ENCODE measurements around the gene FAM25G.
"Not testable (repeated sequence)": the region's sequence is repeated elsewhere in the genome, so short reads cannot be mapped to it uniquely, and the experiment has no call there.

Gene FAM25G

GRCh38 chr10:47491600-47491999 is at the start of gene FAM25G:
Gene FAM25G, minus strand, starts transcription at chr10:47491700. Its CDS starts 26 bp downstream, at chr10:47491674.
- DNase-seq (ENCODE audit: low read depth): not testable (repeated sequence)

- not testable (repeated sequence) for DNase-seq (ENCODE audit: low read depth)
These were observed 44.9 kb upstream of the FAM25G start for GRCh38 chr10:47536430-47536829.

- DNase-seq (ENCODE audit: low read depth): not testable (repeated sequence)
These were observed 32.0 kb upstream of the FAM25G start, which contains the start of gene AGAP9 for GRCh38 chr10:47523475-47523874. Gene AGAP9, minus strand, starts transcription at chr10:47523638. Its CDS starts 112 bp downstream, at chr10:47523526.

GRCh38 chr10:47502313-47502712 is 10.8 kb upstream of the FAM25G start:
- DNase-seq (ENCODE audit: low read depth): not testable (repeated sequence)

GRCh38 chr10:47494226-47494625 is 2.7 kb upstream of the FAM25G start:
- DNase-seq (ENCODE audit: low read depth): not testable (repeated sequence)

GRCh38 chr10:47489630-47490029 is 1.9 kb downstream of the FAM25G start:
- not testable (repeated sequence) for DNase-seq (ENCODE audit: low read depth)

- not testable (repeated sequence) for DNase-seq (ENCODE audit: low read depth)
These were observed 5.6 kb downstream of the FAM25G start for GRCh38 chr10:47485943-47486342.

- not testable (repeated sequence) for DNase-seq (ENCODE audit: low read depth)
These were observed 6.7 kb downstream of the FAM25G start for GRCh38 chr10:47484786-47485185.

- not testable (repeated sequence) for DNase-seq (ENCODE audit: low read depth)
These were observed 7.6 kb downstream of the FAM25G start, which contains the start of gene ANXA8 for GRCh38 chr10:47483923-47484322. Gene ANXA8, minus strand, starts transcription at chr10:47484115. Its CDS starts 182 bp downstream, at chr10:47483933.

GRCh38 chr10:47482367-47482766 is 9.1 kb downstream of the FAM25G start:
- DNase-seq (ENCODE audit: low read depth): not testable (repeated sequence)

GRCh38 chr10:47481768-47482181 is 9.7 kb downstream of the FAM25G start:
- not testable (repeated sequence) for DNase-seq (ENCODE audit: low read depth)

- DNase-seq (ENCODE audit: low read depth): not testable (repeated sequence)
These were observed 10.2 kb downstream of the FAM25G start for GRCh38 chr10:47481182-47481766.

GRCh38 chr10:47480133-47480532 is 11.4 kb downstream of the FAM25G start:
- DNase-seq (ENCODE audit: low read depth): not testable (repeated sequence)

- not testable (repeated sequence) for DNase-seq (ENCODE audit: low read depth)
These were observed 13.4 kb downstream of the FAM25G start for GRCh38 chr10:47478114-47478513.

GRCh38 chr10:47477078-47477477 is 14.4 kb downstream of the FAM25G start:
- not testable (repeated sequence) for DNase-seq (ENCODE audit: low read depth)

GRCh38 chr10:47475101-47475500 is 16.4 kb downstream of the FAM25G start:
- not testable (repeated sequence) for DNase-seq (ENCODE audit: low read depth)

GRCh38 chr10:47473516-47473915 is 18.0 kb downstream of the FAM25G start:
- not testable (repeated sequence) for DNase-seq (ENCODE audit: low read depth)

GRCh38 chr10:47472647-47473046 is 18.9 kb downstream of the FAM25G start:
- not testable (repeated sequence) for DNase-seq (ENCODE audit: low read depth)

GRCh38 chr10:47472072-47472471 is 19.4 kb downstream of the FAM25G start:
- not testable (repeated sequence) for DNase-seq (ENCODE audit: low read depth)

- not testable (repeated sequence) for DNase-seq (ENCODE audit: low read depth)
These were observed 22.6 kb downstream of the FAM25G start for GRCh38 chr10:47468731-47469528.

- not testable (repeated sequence) for DNase-seq (ENCODE audit: low read depth)
These were observed 23.5 kb downstream of the FAM25G start for GRCh38 chr10:47467957-47468356.

GRCh38 chr10:47467458-47467857 is 24.0 kb downstream of the FAM25G start:
- not testable (repeated sequence) for DNase-seq (ENCODE audit: low read depth)

Data from activated T-cell treated with anti-CD3 and anti-CD28 coated beads for 1 hour (primary cell).